ENCODE measurements around the gene SPATS1. TPM values are rescaled to one million over a fixed set of nuclear protein-coding genes. Genes with fewer than 3 reads are reported as not detected.
"Not testable (repeated sequence)": the region's sequence is repeated elsewhere in the genome, so short reads cannot be mapped to it uniquely, and the experiment has no call there.

SPATS1 gene
- total RNA-seq, 1 donor, result not detected

DNA sequence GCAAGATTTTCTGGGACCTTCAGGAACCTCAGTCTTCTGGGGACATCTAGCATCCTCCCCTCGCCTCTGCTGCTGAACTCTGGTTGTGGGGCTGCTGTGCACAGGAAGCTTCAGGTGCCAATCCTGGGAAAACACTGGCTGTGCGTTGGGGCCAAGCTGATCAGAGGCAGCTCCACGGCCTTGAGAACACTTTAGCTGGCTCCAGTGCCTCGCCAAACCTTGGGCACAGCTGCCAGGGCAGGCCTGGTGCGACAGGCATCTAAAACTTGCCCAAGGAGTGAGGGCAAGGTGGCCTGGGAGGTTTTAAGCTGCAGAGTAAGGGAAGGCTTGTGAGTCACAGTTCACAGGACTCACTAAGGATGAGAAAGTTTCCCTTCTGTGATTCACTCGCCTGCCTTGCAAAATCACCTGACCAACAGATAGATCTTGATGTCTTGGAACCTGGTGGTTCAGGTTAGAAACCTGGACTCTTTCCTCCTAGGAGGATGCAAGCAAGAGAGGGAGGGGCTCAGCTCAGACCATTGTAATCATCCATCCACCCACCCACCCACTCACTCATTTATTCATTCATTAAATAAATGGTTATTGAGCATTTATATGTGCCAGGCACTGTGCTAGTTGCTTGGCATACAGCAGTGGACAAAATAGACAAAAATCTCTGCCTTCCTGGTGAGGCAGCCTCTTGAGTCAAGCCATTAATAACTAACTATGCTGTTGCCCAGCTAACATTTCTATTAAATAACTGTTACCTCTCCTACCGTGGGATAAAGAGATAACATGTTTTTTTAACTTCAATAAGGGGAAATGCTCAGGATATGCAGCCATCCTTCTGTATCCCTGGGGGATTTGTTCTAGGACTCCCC lies 2.5 kb upstream of the SPATS1 start:
- no peak for DNase-seq (ENCODE audit: low read depth in 2 of 3, low spot score in 2 of 3)

DNA sequence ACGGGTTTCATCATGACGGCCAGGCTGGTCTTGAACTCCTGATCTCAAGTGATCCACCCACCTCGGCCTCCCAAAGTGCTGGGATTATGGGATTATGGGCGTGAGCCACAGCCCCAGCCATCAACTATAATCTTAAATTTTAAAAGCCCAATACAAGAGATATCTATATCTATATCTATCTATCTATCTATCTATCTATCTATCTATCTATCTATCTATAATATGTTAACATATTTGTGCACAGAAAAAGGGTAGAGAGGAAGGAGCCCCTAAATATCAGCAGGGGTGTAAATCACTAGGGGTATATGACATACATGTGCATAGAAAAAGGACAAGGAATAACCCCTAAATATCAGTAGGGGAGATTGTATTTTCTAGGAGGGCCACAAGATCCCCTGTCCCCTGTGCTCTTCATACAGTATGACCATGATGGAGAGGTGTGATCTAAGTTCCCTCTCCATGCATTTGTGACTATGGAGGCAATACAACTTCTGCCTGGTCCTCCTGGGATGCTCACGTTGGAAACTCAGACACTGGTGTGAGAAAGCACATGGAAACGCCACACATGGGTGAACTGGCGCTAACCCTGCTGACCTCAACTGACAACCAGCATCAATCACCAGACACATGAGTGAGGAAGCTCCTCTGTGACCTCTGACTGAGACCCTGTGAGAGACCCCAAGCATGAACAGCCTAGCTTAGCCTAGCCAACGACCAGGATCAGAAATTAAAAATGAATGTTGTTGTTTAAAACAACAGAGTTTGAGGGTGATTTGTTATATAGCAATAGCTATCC lies 1.2 kb upstream of the SPATS1 start:
- no peak for DNase-seq (ENCODE audit: low read depth in 2 of 3, low spot score in 2 of 3)

- DNase-seq (ENCODE audit: low read depth in 2 of 3, low spot score in 2 of 3), result peak in 2 of 3 donors; percentile 26 to 54
Measured at GRCh38 chr6:44342052-44342451, 398 bp upstream of the SPATS1 start.

DNA sequence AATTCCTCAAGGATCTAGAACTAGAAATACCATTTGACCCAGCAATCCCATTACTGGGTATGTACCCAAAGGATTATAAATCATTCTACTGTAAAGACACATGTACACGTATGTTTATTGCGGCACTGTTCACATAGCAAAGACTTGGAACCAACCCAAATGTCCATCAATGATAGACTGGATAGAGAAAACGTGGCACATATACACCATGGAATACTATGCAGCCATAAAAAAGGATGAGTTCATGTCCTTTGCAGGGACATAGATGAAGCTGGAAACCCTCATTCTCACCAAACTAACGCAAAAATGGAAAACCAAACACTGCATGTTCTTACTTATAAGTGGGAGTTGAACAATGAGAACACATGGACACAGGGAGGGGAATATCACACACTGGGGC lies 4.4 kb downstream of the SPATS1 start:
- DNase-seq (ENCODE audit: low read depth in 2 of 3, low spot score in 2 of 3), result not testable (repeated sequence)

DNA sequence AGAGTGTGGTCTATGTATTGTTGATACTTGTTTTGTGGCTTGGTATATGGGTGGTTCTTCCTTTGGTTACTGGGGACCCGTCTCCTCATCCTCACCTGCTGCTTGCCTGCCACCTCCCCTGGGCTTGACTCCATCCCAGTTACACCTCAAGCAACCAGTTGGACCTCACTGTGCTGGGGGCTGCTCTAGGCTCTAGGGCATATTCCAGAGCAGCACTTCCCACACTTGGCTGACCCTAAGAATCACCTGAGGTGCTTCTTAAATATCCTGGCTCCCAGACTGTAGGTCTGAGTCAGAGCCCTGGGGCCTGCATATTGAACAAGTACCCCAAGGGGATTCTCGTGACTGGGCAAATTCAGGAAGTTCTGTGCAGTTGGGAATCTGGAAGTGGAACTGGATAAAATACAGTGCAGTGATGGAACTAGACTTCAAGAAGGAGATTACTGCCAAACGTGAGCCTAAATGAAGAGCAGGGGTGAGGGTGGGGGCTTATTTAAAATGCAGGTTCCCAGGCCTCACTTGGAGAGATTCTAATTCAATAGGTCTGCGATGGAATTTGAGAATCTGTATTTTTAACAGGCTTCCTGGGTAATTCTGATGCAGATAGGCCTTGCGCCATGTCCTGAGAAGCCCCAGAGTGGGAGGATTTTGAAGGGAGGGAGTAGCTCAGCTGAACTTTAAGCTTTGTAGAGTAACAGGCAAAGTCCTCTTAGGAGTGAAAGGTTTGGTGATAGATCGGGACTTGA lies 7.6 kb downstream of the SPATS1 start:
- no peak for DNase-seq (ENCODE audit: low read depth in 2 of 3, low spot score in 2 of 3)

DNA sequence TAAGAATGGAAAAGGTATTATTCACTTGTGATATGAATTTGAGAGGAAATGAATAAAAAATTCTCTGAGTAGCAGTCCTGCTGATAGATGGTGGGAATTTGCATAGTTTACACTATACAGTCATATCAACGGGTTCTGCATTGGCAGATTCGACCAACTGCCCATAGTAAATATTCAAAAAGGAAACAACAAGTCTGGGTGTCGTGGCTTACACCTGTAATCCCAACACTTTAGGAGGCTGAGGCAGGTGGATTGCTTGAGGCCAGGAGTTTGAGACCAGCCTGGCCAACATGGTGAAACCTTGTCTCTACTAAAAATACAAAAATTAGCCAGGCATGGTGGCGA lies 8.2 kb downstream of the SPATS1 start:
- not testable (repeated sequence) for DNase-seq (ENCODE audit: low read depth in 2 of 3, low spot score in 2 of 3)

DNA sequence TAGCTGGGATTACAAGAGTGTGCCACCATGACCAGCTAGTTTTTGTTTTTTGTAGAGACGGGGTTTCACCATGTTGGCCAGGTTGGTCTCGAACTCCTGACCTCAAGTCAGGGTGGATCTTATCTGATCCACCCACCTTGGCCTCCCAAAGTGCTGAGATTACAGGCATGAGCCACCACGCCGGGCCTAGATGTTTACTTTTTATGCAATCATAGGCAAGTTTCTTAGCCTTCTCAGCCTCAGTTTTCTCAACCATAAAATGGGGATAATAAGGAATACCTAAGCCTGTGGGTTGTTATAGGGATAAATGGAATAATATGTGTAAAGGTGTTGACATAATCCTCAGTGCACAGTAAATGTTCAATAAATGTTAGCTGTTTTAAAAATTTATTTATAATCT lies 9.8 kb downstream of the SPATS1 start:
- no peak for DNase-seq (ENCODE audit: low read depth in 2 of 3, low spot score in 2 of 3)

- no peak for DNase-seq (ENCODE audit: low read depth in 2 of 3, low spot score in 2 of 3)
Measured at GRCh38 chr6:44353336-44353735, 10.9 kb downstream of the SPATS1 start.

- no peak for DNase-seq (ENCODE audit: low read depth in 2 of 3, low spot score in 2 of 3)
Measured at GRCh38 chr6:44355640-44356039, 13.2 kb downstream of the SPATS1 start.

GRCh38 chr6:44356487-44356886 lies 14.0 kb downstream of the SPATS1 start:
- no peak for DNase-seq (ENCODE audit: low read depth in 2 of 3, low spot score in 2 of 3)

DNA sequence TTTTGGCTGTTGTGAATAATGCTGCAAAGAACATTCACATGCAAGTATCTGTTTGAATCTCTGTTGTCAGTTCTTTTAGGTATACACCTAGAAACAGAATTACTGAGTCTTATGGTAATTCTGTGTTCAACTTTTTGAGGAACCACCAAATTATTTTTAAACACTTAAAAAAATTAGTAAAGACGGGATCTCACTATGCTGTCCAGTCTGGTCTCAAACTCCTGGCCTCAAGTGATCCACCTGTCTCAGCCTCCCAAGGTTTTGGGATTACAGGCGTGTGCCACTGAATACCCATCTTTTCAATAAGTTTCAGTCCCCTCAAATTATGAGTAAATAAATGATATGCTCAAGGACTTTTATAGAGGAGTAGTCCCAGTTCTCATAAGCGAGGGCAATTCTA lies 17.5 kb downstream of the SPATS1 start:
- no peak for DNase-seq (ENCODE audit: low read depth in 2 of 3, low spot score in 2 of 3)

DNA sequence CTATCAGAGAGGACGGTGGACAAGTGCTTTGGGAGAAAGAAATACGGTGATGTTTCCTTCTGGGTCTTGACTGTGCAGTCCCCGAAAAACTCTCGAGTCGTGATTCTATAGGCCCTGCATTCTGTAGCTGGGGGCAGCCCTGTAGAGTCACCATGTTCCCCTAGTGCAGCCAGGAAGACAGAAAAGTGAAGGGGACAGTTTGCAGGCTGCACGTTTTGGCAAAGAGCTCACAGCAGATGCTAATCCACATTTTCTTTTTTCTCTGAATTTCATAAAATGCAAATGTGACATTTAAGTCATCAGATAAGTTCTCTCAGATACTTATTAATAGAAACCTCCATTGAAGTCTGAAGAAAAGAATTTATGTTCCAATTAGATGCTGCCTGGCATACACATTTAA lies 19.5 kb downstream of the SPATS1 start:
- DNase-seq (ENCODE audit: low read depth in 2 of 3, low spot score in 2 of 3), result no peak

- DNase-seq (ENCODE audit: low read depth in 2 of 3, low spot score in 2 of 3), result no peak
Measured at GRCh38 chr6:44363377-44363926, 21.0 kb downstream of the SPATS1 start.

GRCh38 chr6:44366781-44367180 lies 24.3 kb downstream of the SPATS1 start:
- DNase-seq (ENCODE audit: low read depth in 2 of 3, low spot score in 2 of 3), result no peak

GRCh38 chr6:44367681-44368080 lies 25.2 kb downstream of the SPATS1 start:
- peak in 1 of 3 donors; percentile 14 for DNase-seq (ENCODE audit: low read depth in 2 of 3, low spot score in 2 of 3)

DNA sequence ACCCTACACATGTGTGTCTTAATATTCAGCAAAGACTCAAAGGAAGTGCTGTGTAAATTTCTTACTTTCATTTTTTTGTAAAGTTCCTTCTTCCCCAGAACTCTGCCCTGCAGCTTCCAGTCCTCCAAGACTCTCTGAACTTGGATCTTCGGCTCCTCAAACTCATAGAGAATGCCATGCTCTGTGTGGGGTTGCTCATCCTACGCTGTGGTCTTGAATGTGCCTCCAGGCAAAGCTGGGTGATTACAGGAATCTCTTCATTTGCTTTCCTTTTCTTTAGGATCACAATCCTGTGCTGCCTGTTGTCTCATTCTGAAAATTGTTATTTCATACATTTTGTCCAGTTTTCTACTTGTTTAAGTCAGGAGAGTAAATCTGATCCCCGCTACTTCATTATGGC lies 30.6 kb downstream of the SPATS1 start:
- DNase-seq (ENCODE audit: low read depth in 2 of 3, low spot score in 2 of 3), result no peak

- no peak for DNase-seq (ENCODE audit: low read depth in 2 of 3, low spot score in 2 of 3)
Measured at GRCh38 chr6:44373787-44374186, 31.3 kb downstream of the SPATS1 start.

GRCh38 chr6:44375071-44375470 lies 32.6 kb downstream of the SPATS1 start:
- DNase-seq (ENCODE audit: low read depth in 2 of 3, low spot score in 2 of 3), result no peak

GRCh38 chr6:44377484-44377883 lies 35.0 kb downstream of the SPATS1 start:
- DNase-seq (ENCODE audit: low read depth in 2 of 3, low spot score in 2 of 3), result no peak

GRCh38 chr6:44377971-44378370 lies 35.5 kb downstream of the SPATS1 start:
- DNase-seq (ENCODE audit: low read depth in 2 of 3, low spot score in 2 of 3), result no peak

GRCh38 chr6:44381739-44382138 lies 39.3 kb downstream of the SPATS1 start:
- DNase-seq (ENCODE audit: low read depth in 2 of 3, low spot score in 2 of 3), result peak in 1 of 3 donors; percentile 45
